GM18858 (cell line): Measurements from ENCODE around the gene MRPL28.
"Not testable (repeated sequence)": the region's sequence is repeated elsewhere in the genome, so short reads cannot be mapped to it uniquely, and the experiment has no call there.

Experiments
- ATAC-seq: cut with Tn5 transposase; IDR thresholded peaks from one replicate; pipeline ENCODE4 v1.9.1; 2021; ENCODE audit not compliant: unreplicated experiment

The MRPL28 gene

DNA sequence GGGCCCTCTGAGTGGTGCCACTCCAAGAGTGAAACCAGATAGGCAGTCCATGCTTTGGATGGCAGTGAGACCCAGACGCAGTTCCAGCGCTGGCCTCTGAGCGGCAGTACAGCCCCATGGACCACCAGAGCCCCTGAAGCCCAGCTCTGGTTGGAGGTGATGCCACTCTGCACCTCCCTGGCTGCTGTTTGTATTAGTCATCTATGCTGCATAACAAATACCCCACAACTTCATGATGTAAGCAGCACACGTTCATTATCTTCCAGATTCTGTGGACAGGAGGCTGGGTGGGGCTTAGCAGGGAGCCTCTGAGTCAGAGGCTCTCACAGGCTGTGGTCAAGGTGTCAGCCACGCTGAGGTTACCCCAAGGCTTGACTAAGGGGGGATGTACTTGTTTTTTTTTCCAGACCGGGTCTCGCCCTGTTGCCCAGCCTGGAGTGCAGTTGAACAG, 21.6 kb upstream of the MRPL28 start:
- ATAC-seq, result no peak

- ATAC-seq, result no peak
Observed at GRCh38 chr16:389352-389751, 19.0 kb upstream of the MRPL28 start.

DNA sequence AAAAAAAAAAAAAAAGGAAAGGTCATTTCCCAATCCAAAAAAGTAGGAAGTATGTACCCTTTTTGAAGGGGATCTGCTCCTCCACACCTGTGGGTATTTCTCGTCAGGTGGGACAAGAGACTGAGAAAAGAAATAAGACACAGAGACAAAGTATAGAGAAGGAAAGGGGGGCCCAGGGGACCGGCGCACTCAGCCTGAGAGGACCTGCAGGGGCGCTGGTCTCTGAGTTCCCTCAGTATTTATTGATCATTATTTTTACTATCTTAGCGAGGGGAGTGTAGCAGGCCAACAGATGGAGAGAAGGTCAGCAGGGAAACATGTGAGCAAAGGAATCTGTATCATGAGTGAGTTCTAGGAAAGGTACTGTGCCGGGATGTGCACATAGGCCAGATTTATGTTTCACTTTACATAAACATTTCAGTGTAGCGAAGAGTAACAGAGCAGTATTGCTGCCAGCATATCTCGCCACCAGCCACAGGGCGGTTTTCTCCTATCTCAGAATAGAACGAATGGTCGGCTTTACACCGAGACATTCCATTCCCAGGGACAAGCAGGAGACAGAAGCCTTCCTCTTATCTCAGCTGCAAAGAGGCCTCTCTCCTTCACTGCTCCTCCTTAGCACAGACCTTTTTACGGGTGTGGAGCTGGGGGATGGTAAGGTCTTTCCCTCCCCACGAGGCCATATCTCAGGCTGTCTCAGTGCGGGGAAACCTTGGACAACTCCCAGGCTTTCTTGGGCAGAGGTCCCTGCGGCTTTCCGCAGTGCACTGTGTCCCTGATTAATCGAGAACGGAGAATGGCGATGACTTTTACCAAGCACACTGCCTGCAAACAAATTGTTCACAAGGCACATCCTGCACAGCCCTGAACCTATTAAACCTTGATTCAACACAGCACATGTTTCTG, 17.7 kb upstream of the MRPL28 start:
- ATAC-seq, result not testable (repeated sequence)

GRCh38 chr16:386641-387156, 16.4 kb upstream of the MRPL28 start:
- ATAC-seq, result no peak

- no peak for ATAC-seq
Observed at GRCh38 chr16:383326-384051, 13.2 kb upstream of the MRPL28 start.

DNA sequence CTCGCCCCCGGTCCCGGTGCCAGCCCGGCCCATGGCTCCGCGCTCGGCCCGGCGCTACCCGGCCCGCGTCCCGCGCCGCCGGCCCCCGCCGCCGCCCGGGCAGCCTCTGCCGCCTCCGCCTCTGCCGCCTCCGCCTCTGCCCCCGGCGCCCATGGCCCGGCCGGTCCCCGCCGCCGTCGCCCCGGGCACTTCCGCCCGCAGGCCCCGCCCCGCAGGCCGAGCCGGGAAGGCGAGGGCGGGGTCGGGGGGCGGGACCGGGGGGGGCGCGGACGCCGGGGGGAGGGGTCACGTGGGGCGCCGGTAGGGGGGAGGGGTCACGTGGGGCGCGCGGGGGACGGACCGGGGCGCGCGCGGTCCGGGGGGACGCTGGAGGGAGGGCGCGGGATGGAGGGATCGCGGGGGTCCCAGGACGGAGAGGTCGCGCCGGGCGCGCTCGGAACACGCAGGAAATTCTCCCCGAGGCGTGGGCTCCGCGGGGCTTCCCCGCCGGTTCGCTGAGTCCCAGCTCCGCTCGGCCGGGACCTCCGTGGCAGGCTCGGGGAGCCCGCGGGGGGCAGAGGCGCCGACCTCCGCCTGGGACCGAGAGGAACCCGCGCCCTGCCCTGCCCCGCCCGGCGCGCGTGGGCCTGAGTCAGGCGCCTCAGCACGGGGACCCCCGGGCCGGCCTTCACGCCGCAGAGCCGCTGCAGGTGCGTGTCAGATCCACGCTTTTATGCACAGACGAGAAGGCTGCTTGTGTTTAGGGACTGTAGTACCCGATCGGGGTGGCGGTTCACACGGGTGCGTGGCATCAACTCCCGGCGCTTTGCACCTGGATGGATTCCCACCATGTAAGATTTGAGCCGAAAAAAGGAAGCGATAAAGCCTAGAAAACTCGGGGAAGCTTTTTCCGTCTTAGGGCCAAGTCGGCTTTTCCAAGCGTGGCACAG, 11.7 kb upstream of the MRPL28 start, which contains the start of gene PGAP6:
Gene PGAP6, minus strand, starts transcription at position 190 of the 929 bp plus-strand sequence. Its CDS starts 157 bp downstream, at position 33.
- ATAC-seq, result no peak

- no peak for ATAC-seq
Observed at GRCh38 chr16:381012-381788, 10.9 kb upstream of the MRPL28 start.

GRCh38 chr16:380762-381011, 10.3 kb upstream of the MRPL28 start:
- no peak for ATAC-seq

DNA sequence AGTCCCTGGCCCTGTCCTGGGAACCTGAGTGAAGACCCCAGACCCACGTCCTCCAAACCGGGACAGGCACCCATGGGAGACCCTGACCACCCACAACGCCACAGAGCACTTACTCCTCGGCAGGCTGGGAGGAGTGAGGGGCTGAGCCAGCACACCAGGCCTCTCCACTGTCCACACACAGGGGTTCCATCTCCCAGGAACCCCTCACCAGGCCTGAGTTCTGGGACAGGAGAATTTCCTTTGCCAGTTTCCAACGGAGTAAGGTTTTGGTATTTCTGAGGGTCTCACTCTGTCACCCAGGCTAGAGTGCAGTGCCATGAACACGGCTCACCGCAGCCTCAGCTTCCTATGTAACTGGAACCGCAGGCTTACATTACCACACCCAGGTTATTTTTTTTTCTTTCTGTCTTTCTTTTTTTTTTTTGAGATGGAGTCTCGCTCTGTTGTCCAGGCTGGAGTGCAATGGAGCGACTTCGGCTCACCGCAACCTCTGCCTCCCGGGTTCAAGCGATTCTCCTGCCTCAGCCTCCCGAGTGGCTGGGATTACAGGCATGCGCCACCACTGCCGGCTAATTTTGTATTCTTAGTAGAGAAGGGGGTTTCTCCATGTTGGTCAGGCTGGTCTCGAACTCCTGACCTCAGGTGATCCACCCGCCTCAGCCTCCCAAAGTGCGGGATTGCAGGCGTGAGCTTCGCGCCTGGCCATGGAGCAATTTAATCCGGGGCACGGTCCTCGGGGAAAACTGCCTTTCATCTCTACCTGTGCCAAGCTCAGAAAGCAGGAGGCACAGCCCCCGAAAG, 9.8 kb upstream of the MRPL28 start:
- no peak for ATAC-seq

- no peak for ATAC-seq
Observed at GRCh38 chr16:379183-379960, 9.0 kb upstream of the MRPL28 start.

DNA sequence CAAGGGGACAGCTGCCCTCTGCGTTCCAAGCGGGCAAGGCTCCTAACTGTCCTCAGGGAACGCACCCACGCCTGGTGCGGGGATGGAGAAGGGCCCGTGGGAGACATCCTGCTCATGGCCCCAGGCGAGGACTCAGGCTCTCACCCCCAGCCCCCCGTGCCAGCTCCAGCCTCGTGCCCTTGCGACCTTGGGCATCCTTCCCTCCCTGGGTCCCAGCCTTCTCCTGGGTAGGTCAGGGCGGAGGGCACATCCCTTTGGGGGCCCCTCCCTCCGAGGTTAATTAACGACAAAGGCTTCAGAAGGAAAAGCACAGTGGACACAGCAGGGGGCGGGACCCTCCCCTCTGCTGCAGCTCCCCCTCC, 8.5 kb upstream of the MRPL28 start:
- ATAC-seq, result no peak

- ATAC-seq, result not testable (repeated sequence)
Observed at GRCh38 chr16:378113-378820, 7.9 kb upstream of the MRPL28 start.

DNA sequence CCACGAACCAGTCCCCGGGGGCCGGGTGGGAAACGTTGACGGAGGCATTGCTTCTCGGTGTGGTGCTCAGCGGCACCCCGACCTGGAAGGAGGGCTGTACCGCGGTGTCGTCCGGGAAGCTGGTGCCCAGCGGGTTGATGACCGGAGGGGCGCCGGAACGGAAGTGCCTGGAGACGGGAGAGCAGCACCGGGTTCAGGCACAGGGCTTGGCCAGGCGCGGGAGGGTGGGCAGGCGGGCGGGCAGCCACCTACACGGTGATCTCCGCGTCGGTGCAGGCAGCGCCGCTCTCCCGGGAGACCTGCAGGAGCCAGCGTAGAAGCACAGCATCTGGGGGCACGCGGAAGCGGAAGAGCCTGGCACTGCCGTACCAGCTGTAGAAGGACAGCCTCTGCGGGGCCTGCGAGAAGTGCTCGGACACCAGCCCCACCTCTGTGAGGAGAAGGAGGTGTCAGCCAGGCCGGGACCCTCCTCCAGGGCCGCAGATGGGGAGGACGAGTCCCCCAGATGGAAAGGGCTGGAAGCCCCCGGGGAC, 7.1 kb upstream of the MRPL28 start:
- no peak for ATAC-seq

- ATAC-seq, result no peak
Observed at GRCh38 chr16:376817-377418, 6.6 kb upstream of the MRPL28 start.

- ATAC-seq, result no peak
Observed at GRCh38 chr16:375927-376816, 5.8 kb upstream of the MRPL28 start.

- no peak for ATAC-seq
Observed at GRCh38 chr16:375212-375611, 4.9 kb upstream of the MRPL28 start.

DNA sequence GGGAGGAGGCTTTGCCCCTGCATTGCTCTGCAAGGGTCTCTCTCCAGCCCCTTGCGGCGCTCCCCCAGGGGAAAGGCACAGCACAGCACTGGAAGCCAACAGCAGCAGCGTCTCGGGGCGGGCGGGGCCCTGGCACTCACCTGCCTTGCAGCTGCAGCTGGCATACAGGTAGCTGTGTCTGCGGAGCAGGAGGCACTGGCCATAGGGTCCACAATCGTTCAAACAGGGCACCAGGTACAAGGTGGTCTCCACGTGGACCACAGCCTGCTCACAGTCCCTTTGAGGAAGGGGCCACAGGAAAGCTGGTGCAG, 4.2 kb upstream of the MRPL28 start:
- no peak for ATAC-seq
